GM19395 (cell line): Measurements from ENCODE around the gene CCNA1.

ENCODE experiments used
- ATAC-seq: cut with Tn5 transposase; IDR thresholded peaks from one replicate; pipeline ENCODE4 v1.9.1; 2021; ENCODE audit warnings: mild to moderate bottlenecking, moderate library complexity; ENCODE audit not compliant: unreplicated experiment

The CCNA1 gene

DNA sequence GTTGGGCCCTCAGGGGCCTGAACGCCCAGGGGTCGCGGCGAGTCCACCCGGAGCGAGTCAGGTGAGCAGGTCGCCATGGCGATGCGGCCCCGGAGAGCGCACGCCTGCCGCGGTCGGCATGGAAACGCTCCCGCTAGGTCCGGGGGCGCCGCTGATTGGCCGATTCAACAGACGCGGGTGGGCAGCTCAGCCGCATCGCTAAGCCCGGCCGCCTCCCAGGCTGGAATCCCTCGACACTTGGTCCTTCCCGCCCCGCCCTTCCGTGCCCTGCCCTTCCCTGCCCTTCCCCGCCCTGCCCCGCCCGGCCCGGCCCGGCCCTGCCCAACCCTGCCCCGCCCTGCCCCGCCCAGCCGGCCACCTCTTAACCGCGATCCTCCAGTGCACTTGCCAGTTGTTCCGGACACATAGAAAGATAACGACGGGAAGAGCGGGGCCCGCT lies at the start of gene CCNA1:
CCNA1 (plus strand) TSS at position 390 of the 439 bp plus-strand sequence. CDS start 562 bp downstream, outside the sequence.
- peak; percentile 56 for ATAC-seq

DNA sequence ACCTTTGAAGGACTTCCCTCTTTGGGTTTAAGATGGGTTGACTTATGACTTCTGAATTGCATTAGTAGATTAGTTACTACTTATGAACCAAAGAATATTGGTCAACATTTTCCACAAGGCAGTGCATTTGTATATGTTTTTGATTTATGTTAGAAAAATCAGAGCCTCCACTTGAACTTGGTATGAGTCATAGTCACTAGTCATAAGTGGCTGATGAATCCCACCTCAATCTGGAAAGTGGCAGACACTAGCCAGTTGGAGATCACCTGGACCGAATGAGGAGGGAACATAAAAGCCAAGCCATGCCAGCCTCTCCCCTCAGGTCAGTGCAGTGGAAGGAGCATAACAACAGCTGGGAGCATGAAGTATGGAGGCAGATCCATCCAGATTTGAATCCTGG lies 46.8 kb upstream of the CCNA1 start:
- no peak for ATAC-seq

DNA sequence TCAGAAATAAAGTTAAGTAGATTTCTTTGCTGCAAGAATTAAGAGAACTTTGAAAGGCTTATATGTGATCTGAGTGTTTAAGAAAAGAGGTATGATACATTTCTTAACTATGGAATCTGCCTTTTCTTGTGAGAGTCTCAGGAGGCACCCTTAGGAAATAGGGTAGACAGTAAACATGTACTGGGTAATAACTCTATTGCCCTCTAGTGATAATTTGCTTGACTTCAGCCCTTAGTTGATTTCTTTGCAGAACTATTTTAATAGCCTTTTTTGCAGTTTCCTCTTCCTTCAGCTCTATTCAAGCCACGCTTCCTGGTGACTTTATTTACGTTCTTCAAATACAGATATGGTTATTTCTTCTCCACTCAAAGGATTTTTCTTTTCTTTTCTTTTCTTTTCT lies 37.0 kb upstream of the CCNA1 start:
- no peak for ATAC-seq

DNA sequence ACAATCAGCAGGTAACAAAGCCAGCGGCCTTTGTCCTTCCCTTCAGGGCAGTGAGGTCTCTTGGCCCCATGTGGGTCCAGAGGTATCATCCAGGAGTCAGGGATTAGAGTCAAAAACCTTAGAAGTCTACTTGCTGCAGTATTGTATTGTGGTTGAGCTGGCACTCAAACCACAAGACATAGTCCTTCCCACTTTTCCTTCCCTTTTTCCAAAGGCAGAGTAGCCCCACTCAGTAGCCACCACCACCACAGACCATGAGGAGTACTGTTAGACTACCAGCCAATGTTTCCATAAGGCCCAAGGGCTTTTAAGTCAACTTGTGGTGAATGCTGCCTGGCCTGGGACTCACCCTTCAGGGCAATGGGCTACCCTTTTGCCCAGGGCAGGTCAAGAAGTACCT lies 27.1 kb upstream of the CCNA1 start:
- no peak for ATAC-seq

DNA sequence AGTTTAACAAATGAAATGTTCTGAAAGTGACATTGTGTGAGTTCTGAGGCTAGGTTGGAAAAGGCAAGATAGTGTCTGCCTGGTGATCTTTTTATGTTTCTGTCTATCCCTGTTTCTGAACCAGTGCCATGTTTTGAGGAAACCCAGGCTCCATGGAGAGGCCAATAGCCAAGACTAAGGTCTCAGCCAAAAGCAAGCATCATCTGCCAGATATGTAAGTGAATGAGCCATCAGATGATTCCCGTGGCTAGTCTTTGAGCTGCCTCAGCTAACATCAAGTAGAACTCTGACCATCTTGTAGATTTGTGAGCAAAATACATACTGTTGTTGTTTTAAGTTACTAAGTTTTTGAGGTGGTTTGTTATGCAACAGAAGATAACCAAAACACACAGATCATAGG lies 19.6 kb upstream of the CCNA1 start:
- ATAC-seq, result no peak

DNA sequence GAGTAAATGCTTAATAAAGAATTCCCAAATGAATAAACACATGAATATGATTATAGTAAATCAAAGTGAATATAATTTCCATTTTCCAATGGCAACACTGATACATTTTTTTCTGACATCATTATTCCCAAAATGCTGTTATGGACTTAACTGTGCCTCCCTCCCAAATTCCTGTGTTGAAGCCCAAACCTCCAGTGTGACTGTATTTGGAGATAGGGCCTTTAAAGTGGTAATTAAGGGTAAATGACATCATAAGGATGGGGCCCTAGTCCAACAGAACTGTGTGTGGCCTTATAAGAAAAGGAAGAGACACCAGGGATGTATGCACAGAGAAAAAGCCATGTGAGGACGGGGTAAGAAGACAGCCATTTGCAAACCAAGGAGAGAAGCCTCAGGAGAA lies 19.1 kb upstream of the CCNA1 start:
- no peak for ATAC-seq

DNA sequence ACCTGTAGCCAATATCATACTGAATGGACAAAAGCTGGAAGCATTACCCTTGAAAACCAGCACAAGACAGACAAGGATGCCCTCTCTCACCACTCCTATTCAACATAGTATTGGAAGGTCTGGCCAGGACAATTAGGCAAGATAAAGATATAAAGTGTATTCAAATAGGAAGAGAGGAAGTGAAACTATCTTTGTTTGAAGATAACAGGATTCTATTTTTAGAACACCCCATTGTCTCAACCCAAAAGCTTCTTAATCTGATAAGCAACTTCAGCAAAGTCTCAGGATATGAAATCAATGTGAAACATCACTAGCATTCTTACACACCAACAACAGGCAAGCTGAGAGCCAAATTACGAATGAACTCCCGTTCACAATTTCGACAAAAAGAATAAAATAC lies 17.8 kb upstream of the CCNA1 start:
- ATAC-seq, result no peak

DNA sequence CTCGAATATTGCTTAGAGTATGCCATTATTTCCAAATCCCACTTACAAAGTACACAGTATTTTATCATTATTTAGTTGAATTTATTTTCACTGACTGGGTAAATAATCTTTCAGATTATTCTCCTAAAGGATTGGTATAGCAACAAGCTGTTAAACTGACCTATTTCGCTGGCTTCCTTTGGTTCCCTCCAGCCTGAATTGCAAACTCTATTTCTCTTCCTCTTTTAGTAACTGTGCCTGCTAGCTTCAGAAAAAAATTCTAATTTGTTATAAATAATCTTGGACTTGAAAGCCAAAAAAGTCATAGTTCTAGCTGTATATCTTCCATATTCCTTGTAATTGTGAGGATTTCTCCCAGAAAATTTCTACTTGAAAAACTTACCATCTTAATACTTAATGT lies 15.0 kb upstream of the CCNA1 start:
- no peak for ATAC-seq

DNA sequence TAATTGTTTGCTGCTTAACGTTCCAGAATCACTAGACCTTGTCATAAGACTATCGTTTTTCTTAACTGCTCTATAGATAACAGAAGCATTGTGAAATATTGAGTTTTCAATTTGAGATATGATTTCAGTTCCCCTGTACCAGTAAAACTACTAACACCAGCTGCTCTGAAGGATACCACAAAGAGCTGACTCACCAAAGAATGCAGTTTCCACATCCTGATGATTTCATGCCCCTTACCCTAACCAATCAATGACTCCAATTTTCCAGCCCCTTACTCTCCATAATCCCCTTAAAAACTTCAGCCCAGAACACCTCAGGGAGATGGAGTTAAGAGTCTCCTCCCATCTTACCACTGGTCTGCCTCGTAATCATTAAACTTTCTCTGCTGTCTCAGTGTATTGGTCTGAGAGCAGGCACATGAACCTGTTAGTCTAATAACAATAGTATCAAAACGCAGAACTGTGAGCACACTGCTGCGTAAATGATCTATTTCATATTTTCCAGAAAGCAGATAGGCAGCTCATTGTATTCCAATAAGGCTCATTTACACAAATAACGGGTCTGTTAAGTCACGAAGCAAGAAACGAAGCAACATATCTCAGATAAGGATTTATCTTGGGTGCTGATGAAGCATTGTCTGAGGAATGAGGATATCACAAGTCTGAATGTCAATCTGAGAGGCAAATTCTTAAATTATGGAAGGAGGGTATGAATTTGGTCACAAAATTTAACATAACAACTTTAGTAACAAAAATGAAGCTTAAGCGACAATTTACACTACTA lies 14.1 kb upstream of the CCNA1 start:
- ATAC-seq, result peak; percentile 92

DNA sequence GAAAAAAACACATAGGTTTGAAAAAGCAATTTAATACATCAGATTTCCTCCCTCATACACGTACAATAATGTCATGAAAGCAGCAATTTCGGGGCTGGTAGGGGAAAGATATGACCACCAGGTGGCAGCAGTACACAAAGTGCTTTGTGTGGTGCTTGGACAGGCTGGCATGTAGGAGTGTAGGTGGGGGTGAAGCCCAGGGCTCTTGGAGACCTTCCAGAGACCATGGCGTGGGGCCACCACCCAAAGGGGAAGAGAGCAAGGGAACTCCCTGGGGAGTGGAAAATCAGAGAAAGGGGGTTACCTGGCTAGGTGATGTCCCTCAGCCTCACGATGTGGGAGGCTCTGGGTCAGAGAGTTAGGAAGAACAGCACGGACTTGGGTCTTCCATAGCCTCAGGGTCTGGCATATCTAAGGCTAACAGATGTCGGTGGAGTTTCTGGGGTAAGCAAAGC lies 11.8 kb upstream of the CCNA1 start:
- ATAC-seq, result peak; percentile 74

DNA sequence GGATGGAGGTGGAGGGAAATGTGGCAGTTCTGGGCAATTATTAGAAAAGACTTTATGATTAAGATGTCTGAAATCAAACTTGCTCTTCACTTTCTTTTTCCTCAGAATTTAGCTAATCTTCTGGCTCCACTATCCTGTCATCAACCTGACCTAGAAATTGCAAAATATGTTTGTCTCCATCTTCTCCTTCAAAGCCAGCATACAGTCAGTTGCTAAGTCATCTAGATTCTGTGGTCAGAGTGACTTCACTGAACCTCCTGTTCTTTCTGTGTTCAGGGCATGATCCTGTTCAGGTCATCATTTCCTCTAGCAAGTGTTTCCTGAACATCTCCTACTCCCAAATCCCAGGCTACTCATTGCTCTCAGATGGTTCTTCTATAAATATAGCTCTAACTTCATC lies 10.8 kb upstream of the CCNA1 start:
- no peak for ATAC-seq

DNA sequence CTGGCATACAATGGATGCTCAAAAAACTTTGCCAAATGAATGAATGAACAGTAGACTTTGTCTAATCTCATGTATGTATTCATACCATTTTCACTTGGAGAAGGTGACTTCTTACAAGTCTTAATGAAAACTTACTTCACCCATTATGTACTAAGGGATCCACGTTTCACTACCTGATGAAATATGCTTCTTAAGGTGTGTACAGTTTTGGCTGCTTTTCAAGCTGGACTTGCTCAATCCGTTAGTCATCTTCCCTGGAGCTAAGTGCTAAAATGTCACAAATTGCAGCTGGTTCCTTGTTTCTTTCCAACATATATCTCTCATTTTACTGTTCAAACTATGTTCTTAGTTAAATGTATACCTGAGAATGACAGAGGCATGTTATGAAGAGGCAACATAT lies 4.2 kb upstream of the CCNA1 start:
- no peak for ATAC-seq

DNA sequence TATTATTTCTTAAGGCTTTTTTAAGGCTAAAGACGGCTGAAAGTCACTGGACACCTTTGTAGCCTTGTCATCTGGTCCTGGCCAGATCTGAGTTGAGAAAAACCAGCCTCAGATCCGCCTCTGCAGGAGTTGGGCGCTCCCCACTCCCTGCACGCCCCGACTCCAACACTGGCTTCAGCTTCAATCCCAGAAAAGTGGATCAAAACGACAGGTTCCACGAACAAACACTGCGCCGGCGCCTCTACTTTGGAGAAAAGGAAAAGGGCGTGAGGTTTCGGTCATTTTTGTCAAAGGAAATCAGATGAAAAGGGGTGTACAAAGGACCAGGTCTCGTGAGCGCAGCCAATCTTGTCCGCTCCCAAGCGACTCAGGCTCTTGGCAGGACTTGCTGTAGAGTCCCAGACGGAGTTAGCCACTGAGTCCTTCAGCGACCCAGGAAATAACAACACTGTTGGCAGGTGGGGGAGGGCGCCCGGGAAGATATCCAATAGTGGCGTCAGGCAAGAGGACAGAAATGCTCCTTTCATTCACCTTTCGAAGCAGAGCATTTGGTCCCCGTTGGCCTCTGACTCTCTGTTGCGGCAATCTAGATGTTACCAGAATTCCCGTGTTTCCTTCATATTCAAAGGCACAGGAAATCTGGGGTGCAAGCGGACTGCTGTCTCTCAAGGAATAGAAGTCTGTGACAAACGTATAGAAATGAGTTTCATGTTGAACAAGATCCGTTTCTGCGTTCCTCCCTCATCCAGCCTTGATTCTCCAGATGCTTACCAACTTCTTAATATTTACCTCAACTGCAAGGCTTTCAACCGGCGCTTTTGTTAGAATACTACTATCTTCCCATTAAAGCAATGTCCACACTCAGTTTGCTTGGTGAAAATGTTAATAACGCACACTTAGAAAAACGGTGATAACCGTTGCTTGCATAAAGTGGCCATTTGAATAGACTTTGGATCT lies 1.8 kb upstream of the CCNA1 start:
- no peak for ATAC-seq

DNA sequence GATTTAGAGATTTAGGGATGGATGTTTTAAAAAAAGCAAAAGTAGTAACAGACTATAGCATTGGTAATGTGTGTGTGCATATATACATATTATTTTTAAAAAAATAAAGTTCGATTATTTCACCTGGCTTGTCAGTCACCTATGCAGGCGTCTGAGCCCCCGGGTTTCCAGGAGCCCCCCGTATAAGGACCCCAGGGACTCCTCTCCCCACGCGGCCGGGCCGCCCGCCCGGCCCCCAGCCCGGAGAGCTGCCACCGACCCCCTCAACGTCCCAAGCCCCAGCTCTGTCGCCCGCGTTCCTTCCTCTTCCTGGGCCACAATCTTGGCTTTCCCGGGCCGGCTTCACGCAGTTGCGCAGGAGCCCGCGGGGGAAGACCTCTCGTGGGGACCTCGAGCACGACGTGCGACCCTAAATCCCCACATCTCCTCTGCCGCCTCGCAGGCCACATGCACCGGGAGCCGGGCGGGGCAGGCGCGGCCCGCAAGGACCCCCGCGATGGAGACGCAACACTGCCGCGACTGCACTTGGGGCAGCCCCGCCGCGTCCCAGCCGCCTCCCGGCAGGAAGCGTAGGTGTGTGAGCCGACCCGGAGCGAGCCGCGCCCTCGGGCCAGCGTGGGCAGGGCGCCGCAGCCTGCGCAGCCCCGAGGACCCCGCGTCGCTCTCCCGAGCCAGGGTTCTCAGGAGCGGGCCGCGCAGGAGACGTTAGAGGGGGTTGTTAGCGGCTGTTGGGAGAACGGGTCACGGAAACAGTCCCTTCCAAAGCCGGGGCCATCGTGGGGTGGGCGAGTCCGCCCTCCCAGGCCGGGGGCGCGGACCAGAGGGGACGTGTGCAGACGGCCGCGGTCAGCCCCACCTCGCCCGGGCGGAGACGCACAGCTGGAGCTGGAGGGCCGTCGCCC lies 840 bp upstream of the CCNA1 start:
- ATAC-seq, result peak; percentile 45

DNA sequence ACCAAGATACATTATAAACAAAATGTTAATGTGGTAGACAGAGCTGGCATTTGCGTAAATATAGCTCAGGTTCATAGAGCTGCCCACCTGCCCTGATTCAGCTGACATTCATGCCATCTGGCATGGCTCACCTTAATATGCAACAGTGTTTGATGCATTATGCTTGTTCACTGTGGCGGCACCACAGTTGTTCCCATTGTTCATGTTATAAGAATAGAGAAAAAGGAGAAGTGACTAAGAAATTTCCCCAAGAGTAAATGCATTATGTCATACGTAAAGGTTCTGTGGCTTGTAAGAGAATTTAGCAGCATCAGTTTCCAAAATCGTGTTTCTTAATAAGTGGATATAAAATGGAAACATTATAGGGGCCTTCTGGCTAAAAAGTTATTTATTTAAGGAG lies 4.5 kb downstream of the CCNA1 start:
- no peak for ATAC-seq

DNA sequence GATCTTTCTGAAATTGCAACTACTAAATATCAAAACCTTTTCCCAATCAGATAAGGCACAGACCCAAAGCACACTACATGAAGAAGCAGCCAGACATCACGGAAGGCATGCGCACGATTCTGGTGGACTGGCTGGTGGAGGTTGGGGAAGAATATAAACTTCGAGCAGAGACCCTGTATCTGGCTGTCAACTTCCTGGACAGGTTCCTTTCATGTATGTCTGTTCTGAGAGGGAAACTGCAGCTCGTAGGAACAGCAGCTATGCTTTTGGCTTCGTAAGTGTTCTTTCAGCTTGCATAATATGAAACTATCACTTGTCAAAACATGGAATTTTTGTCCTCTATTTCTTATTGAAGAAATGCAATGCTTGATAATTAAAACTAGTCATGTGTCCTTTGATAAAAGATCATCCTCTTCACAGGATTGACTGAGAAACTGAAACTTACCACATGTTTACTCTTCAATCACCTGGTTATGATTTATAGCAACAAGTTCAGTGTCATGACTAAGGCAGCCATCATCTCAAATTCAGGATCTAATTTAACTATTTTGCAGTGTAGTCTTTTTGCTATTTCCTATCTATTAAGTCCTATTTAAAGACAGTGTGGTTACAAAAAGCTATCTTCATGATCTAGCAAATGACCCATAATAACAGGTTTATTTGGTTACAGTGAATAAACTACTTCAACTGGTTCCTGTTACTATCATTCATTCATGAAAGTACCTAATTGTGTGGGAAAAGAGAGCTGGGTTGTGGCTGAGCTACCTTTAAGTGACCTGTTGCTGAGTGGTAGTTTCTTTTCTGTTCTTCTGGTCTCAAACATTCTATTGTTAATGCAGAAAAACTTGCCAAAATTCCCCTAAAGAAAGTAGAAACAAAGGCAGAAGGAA lies 6.5 kb downstream of the CCNA1 start:
- no peak for ATAC-seq

DNA sequence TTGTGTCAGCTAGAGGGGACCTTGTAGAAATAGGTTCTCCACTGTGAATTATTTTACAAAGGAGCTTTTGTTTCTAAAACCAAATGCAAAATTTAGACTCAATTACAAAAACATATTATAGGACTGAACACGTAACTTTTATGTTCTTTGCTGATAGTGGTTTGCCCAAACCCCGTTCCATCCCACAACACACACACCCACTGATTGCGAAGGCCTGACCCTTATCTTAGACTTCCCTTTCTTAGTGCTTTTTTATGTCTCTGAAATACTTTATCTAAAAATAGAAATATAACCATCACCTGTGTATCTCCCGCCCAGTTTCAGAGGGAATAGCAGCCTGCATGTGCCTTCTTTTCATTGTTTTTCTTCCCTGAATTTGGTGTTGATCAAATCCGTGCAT lies 13.0 kb downstream of the CCNA1 start:
- no peak for ATAC-seq

DNA sequence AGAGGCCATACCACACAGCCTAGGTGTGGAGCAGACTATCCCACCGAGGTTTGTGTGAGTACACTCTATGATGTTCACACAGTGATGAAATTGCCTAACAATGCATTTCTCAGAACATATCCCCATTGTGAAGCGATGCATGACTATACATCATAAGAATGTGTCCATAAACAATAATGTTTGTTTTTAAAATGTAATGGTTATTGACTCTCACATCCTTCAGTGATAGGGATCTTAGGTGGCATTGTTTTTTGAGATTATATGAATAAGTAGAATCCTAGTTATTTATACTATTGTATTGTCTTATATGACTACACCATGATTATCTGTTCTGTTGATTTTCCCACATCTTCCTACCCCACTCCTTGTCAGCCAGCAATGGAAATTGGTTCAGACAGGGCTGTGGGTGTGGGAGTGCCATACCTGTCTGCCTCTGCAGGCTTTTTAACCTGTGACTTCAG lies 13.6 kb downstream of the CCNA1 start:
- no peak for ATAC-seq

DNA sequence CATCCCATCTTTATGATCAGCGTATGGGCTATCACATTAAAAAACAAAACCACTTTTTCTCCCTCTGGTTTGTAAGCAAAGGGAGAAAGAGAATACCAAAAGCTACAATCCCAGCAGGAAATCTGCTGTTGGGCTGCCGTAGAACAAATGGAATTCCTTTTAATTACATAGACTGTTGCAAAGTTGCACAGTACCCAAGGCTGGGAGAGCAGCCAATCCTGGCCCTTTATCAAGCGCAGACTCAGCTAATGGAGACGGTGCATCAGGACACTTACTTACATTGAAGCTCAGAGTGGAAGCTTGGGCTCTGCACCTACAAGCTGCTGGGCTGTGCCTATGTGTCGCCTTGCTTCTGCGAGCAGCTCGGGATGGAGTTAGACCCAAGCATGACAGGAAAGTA lies 15.2 kb downstream of the CCNA1 start:
- no peak for ATAC-seq

DNA sequence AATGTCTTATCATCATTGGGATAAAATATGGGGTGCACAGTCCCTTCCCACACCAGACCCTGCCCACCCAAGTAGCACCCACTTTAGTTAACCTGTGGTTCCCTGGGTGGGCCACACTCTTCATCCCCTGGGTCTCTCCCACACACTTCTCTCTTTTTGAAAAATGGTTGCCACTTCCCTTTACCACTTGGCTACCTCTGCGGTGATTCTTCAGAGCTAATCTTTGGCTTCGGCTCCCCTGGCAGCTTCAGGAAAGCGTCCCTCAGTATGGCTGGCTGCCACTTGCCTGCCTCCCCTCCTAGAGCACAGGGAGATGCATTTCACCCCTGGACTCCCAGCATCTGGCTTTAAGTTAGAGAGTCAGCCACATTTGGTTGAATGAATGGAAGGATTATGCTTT lies 18.2 kb downstream of the CCNA1 start:
- no peak for ATAC-seq
